Hematopoietic multipotent progenitor cell treated with erythropoietin and hydrocortisone succinate and interleukin-3 and kit ligand, for 15 days (in vitro differentiated cells): Measurements from ENCODE around the gene PLA2G4E.

Experiments
- DNase-seq: peaks from one replicate; pipeline ENCODE4 v3.0.0-alpha.2; 2015; ENCODE audit warnings: low spot score

The PLA2G4E gene

GRCh38 chr15:41977757-41978383 is 43.0 kb downstream of the PLA2G4E start:
- DNase-seq: no peak

GRCh38 chr15:41975669-41976068 is 45.2 kb downstream of the PLA2G4E start:
- no peak for DNase-seq

- no peak for DNase-seq
Observed at GRCh38 chr15:41974041-41974440, 46.8 kb downstream of the PLA2G4E start.

GRCh38 chr15:41972253-41973242 is 48.3 kb downstream of the PLA2G4E start, which contains the start of gene EHD4:
TSS of gene EHD4 (minus strand) at chr15:41972557. CDS start at chr15:41972494, 63 bp downstream.
- DNase-seq: peak; percentile 97

GRCh38 chr15:41971895-41972252 is 49.0 kb downstream of the PLA2G4E start:
- DNase-seq: no peak

GRCh38 chr15:41971089-41971894 is 49.5 kb downstream of the PLA2G4E start:
- DNase-seq: no peak

- DNase-seq: no peak
Observed at GRCh38 chr15:41970456-41970855, 50.4 kb downstream of the PLA2G4E start.

- no peak for DNase-seq
Observed at GRCh38 chr15:41969851-41970431, 50.9 kb downstream of the PLA2G4E start.

- no peak for DNase-seq
Observed at GRCh38 chr15:41968701-41969100, 52.1 kb downstream of the PLA2G4E start.

- no peak for DNase-seq
Observed at GRCh38 chr15:41967506-41968206, 53.2 kb downstream of the PLA2G4E start.

- no peak for DNase-seq
Observed at GRCh38 chr15:41966920-41967465, 53.8 kb downstream of the PLA2G4E start.

- no peak for DNase-seq
Observed at GRCh38 chr15:41966414-41966812, 54.4 kb downstream of the PLA2G4E start.

GRCh38 chr15:41965441-41966413 is 55.1 kb downstream of the PLA2G4E start:
- no peak for DNase-seq

- no peak for DNase-seq
Observed at GRCh38 chr15:41961595-41962202, 59.1 kb downstream of the PLA2G4E start.

- DNase-seq: no peak
Observed at GRCh38 chr15:41961001-41961518, 59.8 kb downstream of the PLA2G4E start.

GRCh38 chr15:41958002-41958420 is 62.8 kb downstream of the PLA2G4E start:
- no peak for DNase-seq

GRCh38 chr15:41957021-41957897 is 63.6 kb downstream of the PLA2G4E start:
- no peak for DNase-seq
